Left cardiac atrium (tissue), 4 donors: ENCODE measurements around the gene MAML2. TPM values are rescaled to one million over a fixed set of nuclear protein-coding genes. Genes with fewer than 3 reads are reported as not detected.

Experiments used
- ATAC-seq, 2 donors: fragments of 200-7000 bp; cut with Tn5 transposase; one replicate each; pipeline ENCODE4 v1.9.1; 2020; ENCODE audit warnings: mild to moderate bottlenecking in 2 of 2, moderate library complexity in 2 of 2
- DNase-seq: peaks from one replicate; pipeline ENCODE4 v3.0.0-alpha.2; 2020
- intact Hi-C, 2 donors: fragments of 100-400 bp; cut with DNase I; formaldehyde crosslinking; loops; one replicate each; pipeline versions ENCODE4 v1.14.1 to v1.15.1; 2022 to 2023
- total RNA-seq, 2 donors: library from RNA; stranded (reverse); fragmentation: NEBNext Ultra II Directional; extraction: Animal tissue kit (Norgen Biotek cat#: 25700); gene quantifications; one replicate each; pipeline ENCODE4 v1.2.1, GENCODE V29; 2021
- donor health status: DM: no; HTN: yes; CAD: no.
- donor health status: DM: no; HTN: yes; CAD: no; lungs with severe emphysema.
- donor health status: DM: yes; HTN: yes; CAD: no.
- donor health status: Dilated cardiomyopathy.

MAML2 gene
- total RNA-seq, 2 donors from 2014 or later, result 6.8 to 9.3 TPM

DNA sequence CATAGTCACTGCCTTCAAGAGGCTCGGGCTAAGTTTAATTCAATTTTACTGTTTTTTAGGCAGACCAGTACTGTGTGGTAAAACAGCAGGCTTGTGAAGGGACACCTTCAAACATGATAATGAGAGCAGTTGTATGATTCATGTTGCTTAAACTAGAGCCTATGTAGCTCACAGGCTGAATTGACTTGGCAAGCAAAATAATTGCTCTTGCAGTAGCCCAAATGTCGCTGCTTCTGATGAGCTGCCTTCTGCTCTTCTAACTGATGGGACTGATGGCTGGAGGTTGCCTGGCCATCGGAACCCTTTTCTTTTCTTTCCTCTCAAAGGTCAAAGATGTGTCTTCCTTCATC, 137.6 kb downstream of the MAML2 start:
- DNase-seq, result no peak
- intact Hi-C loops, result no loop called here
- peak; percentile 44 to 82 for ATAC-seq

DNA sequence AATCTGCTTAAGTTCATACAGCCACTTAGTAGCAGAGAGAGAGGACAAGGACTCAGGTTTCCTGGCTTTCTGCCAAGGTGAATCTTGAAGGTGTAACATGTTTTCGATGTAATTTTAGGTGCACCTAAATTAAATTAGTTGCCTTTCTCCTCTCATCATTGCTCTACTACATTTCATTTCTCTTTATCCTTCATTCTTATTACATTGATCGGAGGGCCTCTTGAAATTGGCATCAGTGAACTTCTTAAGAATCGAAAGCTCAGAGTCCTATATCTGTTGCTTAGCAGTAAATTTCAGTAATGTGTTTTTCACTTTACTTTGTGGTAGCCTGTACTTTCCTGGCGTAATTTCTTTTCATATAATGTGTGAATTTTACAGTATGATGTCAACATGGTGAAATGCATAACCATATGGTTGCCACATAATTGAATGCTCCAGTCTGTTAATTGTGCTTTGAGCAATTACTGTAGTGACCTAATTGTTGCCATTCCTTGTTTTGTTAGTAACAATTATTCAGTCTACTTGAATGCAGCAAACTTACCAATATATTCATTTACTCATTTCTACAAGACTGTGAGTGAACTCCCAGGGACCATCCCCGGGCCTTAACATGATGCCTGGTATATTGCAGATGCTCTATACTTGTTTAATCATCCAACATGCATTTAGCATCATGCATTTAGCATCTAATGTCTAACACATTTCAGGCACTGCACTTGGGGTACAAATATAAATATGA, 138.1 kb downstream of the MAML2 start:
- DNase-seq (no peak), ATAC-seq (no peak)
- intact Hi-C loops, result no loop called here

DNA sequence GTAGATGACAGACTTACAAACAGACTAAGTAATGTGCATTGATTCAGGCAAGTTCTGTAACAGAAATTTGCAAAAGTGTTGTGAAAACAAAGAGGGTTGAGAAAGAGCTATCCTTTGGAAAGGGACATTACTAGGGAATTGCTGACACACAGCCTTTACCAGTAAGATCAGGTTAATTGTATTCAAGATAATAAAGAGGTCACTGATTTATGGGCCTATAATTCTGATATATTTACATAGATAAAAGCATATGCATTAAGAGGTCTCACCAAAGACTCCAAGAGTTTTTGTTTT, 138.7 kb downstream of the MAML2 start:
- DNase-seq (no peak), ATAC-seq (no peak)
- intact Hi-C loops, result no loop called here

DNA sequence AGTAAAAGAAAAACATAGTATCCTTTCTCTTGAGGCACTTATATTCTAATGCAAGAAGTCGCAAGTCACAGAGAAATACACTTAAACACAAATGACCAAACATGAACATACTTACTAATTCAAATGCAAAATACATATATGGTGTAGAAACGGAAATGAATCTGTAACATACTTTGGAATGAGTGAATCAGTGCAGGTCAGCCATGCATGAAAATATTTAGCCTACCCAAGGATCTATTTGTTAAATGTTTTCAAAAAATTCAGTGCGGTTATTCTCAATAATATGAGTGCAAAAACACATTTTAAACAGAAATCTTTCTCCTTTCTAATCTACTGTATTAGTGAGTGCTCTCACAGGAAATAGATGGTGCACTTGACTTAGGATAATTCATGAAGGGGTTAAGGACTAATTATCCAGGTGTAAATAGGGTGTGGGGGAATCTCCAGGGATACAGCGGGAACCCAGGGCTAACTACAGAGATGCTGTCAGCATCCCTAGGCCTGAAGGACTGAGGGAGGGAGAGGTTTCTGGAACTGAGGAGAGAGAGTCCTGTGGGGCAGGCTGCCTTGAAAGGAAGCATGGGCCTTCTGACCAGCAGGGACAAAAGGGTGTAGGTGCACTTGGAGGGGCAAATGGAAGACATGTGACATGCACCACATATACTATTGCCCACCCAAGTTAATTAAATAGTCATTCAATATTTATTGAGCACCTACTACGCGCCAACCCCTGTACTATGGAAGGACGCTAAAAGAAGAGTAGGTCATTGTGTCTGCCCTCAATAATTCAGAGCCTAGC, 139.2 kb downstream of the MAML2 start:
- ATAC-seq, result no peak
- no peak for DNase-seq
- intact Hi-C loops, result no loop called here

DNA sequence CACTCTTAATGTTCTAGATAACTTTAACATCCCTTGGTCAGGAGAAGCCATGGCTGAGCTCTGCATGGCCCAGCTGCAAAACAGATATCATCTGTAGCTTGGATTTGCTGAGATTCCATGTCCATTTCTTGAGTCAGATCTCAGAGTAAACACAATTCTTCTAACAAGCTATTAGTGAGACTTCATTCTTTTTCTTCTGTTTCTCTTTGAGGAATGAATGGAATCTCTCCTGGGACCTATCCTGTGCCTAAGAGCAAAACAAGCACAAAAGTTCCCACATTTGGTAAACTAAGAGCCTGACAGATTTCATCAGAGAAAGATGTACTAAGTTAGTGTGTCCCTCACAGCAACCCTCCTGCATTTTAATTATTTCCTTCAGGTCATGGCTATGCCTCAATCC, 142.8 kb downstream of the MAML2 start:
- DNase-seq (no peak), ATAC-seq (peak; percentile 35 to 60)
- intact Hi-C loops, result no loop called here

DNA sequence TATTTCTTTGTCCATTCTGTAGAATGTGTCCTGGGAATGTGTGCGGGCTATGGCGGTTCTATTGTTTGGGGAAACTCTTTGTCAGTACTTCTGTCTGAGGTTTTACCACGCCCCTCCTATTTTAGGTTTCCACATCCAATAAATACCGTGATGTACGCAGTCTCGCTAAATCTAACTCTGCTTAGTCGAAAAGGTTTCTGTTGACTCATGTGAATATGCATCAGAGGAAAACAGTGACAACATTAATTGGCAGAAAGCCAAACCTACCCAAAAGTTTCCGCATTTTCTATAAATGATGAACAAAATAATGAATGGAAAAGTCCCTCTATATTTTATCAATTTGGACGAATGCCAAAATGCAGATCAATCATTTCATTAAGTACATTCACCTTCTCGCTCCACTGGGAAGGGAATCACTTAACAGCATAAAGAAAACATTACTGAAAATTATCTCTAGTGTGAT, 143.4 kb downstream of the MAML2 start:
- intact Hi-C loops, result no loop called here
- DNase-seq (no peak), ATAC-seq (peak in 1 of 2 donors; percentile 36)

DNA sequence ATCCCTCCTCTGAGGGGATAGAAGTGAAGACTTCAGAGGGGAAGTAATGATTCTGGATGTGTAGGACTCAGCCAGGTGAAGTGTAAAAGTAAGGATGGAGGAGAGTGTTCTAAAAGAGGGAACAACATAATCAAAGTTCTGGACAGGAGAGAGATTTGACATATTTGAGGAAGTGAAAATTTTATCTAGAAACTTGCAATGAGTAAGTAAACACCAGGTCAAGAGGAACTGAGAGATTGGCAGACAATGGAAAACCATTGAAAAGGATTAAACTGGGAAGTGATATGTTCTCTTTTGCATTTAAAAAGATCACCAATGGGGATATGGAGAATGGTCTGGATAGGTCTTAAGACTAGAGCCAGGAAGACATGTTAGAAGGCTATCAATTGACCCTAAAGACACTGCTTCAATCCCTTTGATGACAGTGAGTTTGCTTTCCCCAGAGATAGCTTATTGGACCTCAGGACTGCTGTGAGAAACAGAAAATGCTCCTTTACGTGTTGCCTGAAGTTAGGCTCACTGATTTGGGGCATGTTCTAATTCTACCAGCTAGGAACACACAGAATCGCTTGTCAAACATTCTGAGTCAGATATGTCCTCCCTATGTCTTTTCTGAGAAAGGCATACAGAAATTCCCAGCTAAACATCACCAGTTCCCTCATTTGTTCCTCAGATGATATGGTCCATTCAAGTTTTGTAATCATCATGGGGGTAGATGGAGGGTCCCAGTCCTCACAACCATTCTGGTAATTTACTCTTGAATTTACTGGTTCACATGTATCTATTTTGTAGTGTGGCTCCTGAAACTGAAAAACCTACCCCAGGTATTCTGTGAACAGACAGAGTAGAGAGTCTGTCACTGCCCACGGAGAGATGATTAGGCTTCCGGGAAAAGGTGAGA, 144.9 kb downstream of the MAML2 start:
- intact Hi-C loops, result no loop called here
- DNase-seq (no peak), ATAC-seq (no peak)

DNA sequence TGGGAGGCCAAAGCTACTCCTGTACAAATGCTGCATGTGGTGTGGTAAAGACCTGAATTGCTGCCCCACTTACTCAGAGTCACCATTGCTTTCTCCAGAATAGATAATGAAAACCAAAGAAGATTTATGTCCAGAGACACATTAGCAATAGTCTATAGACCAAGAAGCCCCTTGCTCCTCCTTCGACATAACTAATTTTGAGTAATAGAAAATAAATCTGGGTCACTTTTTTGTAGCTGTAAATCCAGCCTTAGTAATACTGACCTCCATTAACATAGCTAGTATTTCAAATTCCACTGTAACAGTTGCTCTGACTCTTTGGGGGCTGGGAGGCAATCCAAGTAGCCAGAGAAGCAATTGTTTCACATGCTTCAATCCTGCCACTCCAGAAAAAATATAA, 145.9 kb downstream of the MAML2 start:
- DNase-seq, result no peak
- ATAC-seq, result no peak
- intact Hi-C loops, result no loop called here

DNA sequence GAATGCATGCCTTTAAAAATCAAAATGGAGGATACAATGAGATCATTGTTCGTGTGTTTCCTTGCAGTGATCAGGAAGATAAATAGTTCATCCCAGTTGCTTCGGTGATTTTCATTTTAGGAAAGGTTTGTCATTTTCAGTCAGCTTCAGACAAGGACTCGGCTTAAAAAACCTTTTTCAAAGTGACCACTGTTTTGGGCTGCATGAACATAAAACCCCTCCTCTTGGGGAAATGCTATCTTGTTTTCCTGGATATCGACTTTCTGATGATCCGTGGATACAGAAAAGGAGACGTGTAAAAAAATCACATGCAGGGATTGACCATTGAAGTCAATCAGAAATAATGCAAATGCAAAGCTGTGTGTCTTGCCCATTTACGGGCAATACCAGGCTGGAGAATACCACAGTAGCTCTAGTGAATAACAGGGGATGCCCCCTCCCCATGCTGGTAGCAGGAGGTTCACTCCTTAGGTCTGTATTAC, 146.8 kb downstream of the MAML2 start:
- DNase-seq (no peak), ATAC-seq (no peak)
- intact Hi-C loops, result no loop called here

DNA sequence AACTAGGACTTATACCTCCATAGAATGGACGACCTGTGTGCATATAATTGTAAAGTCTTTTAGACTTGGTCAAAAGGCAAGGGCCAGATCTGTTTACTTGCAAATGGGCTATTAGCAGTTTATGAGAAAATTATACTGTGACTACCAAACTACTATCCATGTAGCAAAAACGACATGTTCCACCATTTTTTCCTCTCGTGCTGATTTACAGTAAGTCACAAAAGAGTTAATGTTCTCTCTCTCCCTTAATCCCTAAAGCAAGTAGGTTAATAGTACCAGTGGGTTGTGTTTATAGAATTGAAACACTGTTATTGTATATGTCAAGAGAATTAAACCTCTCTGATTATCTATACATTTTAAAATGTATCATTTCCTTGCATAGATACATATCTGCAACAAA, 147.3 kb downstream of the MAML2 start:
- ATAC-seq (no peak), DNase-seq (no peak)
- intact Hi-C loops, result no loop called here

DNA sequence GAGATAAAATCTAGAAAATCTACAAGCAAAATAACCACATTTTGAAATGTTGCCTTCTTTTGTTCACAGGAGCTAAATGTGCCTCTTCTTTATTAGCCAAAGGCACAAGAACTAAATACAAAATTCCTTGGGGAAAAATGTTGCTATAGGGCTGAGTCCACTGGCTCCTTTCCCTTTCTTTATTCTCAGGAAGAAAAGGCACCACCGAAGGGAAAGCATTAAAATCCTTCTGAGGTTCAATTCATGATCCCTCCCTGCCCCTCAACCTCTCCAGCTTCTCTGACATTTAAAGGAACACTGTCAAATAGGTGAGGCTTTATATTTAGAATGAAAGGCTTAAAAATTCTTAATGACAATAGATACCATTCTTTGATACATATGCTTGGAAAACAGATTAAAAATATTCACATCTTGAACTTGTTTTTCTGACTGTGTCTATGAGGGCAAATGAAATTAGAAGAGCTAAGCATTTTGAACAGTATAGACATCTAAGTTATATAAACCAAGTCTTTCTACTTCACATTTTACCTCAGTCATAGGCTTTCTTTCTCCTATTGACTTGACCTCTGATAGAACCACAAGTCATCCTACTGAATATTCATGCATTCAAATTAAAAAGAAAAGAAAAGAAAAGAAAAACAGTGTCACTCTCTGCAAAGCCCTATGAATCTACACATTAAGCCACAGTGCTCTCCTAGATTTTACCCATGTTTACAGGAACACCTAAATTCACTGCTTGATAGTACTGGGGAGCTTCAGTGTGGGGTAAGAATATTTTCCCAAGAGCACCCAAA, 148.2 kb downstream of the MAML2 start:
- intact Hi-C loops, result no loop called here
- ATAC-seq, result no peak
- DNase-seq, result no peak

DNA sequence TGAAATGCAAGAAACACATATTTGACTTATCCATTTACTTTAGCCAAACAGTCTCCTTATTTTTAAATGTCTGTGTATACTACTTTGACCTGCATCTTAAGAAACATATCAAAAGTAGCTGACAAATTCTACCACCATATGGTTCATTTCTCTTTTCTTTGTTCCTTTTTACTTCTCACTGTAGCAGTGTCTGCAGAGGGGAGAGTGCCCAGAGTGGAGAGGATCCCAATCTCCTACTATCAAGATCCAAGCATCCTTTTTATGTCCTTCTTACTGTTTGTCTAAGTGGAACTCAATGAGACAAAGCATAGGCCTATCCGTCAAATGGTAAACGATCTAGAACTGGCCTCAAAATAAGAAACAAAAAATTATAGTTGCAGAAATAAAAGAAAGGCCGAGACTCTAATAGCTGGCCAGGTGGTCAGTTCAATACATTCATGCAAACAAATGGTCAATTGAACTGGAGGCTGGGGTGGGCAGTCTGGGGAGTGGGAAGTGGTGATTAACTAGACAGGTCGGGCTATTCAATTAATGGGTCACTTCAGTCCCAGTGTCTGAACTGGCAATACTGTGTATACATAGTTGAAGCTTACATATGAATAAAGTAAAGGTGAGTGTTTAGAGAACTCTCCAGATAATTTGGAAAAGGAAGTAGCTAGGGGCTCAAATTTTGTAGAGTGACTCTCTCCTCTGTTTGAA, 149.1 kb downstream of the MAML2 start:
- ATAC-seq, result no peak
- intact Hi-C loops, result no loop called here

DNA sequence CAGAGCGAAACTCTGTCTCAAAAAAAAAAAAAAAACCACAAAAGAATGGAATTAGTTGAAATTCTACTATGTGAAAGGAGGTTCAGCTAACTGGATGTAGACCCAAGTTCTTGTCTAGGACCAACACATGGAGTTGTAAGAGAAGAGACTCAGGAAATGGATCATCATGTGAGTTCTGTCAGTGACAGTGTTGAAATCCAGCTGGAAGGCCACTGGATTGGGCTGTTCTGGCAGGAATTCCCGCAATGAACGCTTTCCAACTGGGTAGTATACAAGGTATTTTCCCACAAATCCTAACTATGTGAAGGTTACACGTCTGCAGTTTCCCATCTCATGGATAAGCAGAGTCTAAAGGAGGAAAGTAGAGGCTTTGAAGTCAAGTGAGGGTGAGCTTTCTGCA, 151.2 kb downstream of the MAML2 start:
- intact Hi-C loops, result no loop called here
- DNase-seq (no peak), ATAC-seq (peak in 1 of 2 donors; percentile 38)

More for the DNA sequence above, 149.1 kb downstream of the MAML2 start:
- no peak for DNase-seq

DNA sequence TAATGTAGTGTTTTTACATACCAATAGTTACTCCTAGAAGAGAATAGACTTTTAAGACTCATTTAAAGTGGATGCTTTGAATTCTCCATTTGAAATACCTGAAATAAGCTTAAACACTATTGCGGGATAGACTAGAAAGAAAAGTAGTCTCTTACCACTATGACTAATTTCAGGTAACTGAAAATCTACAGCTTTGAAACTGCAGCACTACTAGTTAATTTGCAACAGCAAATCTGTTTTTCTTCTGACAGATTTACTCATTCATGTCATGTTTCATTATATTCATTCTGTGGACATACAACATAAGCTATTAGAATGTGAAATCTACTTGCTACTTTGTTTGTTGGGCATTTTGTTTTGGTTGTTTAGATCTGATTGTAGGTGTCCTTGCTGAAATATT, 153.6 kb downstream of the MAML2 start:
- intact Hi-C loops, result no loop called here
- ATAC-seq (no peak), DNase-seq (no peak)

DNA sequence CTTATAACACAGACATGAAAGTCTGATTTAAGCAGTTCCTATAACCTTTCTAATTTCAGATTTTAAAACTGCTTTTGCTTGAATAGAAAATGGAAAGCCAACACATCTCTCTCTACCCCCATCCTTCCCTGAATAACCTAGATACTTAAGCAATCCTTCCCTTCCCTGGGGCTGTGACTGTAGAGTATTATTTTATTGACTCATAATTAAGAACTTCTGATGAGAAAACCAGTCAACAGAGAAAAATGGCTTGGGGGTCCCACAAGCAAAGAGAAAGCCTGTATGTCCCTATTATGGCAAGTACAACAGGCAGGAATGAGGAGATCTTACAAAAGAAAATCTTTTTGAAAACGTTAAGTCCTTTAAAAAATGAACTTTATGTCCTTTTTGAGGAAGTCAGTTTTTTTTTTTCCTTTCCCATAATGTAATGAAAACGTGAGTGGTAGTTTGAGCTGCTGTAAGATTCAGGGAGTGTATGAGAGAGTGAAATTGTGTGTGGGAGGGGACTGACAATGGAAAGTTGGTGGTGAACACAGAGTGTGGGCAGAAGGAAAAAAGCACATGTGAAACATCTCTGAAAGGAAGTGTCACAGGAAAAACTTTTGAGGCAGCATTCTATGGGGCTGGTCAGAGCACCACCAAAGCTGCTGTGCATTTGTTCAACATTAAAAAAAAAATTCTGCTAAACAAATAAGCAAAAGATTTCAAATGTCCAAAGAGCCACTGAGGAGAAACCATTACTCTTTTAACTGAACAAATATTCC, 154.6 kb downstream of the MAML2 start:
- intact Hi-C loops, result no loop called here
- peak in 1 of 2 donors; percentile 71 for ATAC-seq
- no peak for DNase-seq

DNA sequence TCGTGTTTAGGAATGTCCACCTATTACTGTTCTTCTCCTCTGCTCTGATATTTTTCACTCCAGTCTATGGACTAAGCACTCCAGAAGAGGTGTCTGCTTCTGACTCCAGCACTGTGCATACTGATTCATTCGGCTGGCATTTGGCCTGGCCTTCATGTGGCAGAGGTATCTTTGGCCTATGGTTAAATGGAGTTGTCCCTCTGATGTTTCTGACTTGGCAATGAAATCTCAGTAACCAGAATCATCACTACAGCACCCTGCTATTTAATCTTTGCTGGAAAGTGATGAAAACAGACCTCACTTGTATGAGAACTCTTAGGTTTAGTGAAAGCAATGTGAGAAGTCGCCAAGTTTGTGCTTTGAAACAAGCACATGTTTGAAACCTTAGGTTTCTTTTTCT, 155.2 kb downstream of the MAML2 start:
- intact Hi-C loops, result no loop called here
- ATAC-seq (peak; percentile 68 to 96), DNase-seq (peak; percentile 74)

DNA sequence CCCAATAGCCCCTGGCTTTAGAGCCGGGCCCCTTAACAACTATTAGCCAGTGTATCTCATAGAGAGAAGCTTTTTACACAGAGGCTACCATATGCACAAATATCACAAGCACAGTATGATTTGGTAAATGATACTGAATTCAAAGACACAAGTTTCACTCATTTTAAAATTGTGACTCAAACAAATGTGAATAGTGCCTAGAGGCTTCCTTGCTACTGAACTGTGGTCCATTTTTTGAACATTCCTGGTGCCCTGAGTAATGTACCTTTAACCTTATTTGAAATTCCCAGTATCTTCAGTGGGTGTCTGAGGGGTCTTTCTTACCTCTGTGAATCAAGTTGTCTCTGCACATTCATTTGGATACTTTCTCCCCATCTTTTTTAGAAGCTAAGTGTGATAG, 156.2 kb downstream of the MAML2 start:
- no peak for ATAC-seq
- no peak for DNase-seq
- intact Hi-C loops, result no loop called here
